Stomach smooth muscle (tissue), 2 donors: ENCODE data around the gene RBMS3.

Experiments used
- H3K27ac ChIP-seq: one replicate; pipeline ENCODE4 v1.7.0; 2013; ENCODE audit warnings: mild to moderate bottlenecking, low read length, inconsistent platforms
- H3K27me3 ChIP-seq, 2 donors: one replicate each; pipeline ENCODE4 v1.7.0; 2013; ENCODE audit warnings: low read length in 2 of 2; ENCODE audit not compliant: insufficient read depth in 2 of 2, control insufficient read depth in 1 of 2
- H3K36me3 ChIP-seq, 2 donors: one replicate each; pipeline ENCODE4 v1.7.0; 2013; ENCODE audit warnings: low read length in 2 of 2; ENCODE audit not compliant: control insufficient read depth in 2 of 2, insufficient read depth in 2 of 2
- H3K4me1 ChIP-seq: one replicate; pipeline ENCODE4 v1.7.0; 2013; ENCODE audit warnings: low read length; ENCODE audit not compliant: control insufficient read depth, insufficient read depth
- H3K4me3 ChIP-seq, 2 donors: one replicate each; pipeline ENCODE4 v1.7.0; 2013; ENCODE audit warnings: low read length in 2 of 2
- H3K9ac ChIP-seq, 2 donors: one replicate each; pipeline ENCODE4 v1.7.0; 2013; ENCODE audit warnings: low read length in 2 of 2, mild to moderate bottlenecking in 1 of 2
- H3K9me3 ChIP-seq, 2 donors: one replicate each; pipeline ENCODE4 v1.7.0; 2013; ENCODE audit warnings: low read length in 2 of 2; ENCODE audit not compliant: control insufficient read depth in 2 of 2
- donor health status: healthy.
- donor health status: Pancreatic carcinoma.

Gene RBMS3

DNA sequence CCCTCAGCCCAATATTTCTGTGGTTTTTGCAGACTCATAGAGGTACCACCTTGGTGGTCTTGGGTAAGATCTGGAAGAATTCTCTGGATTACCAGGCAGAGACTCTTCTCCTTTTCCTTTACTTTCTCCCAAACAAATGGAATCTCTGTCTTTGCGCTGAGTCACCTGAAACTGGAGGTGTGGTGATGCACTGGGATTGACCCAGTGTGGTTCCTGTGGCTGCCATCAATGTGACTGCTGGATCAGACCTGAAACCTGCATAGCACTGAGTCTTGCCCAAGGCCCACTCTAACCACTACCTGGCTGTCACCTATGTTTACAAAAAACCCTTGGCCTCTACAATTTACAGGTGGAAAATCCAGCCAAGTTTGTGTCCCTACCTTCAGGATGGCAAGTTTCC is 295.3 kb downstream of the RBMS3 start:
- Histone ChIP-seq H3K9me3 (no peaks in the 10 kb centered on the region), H3K27me3 (no peaks in the 10 kb centered on the region), H3K9ac (no peak overlapping the region), H3K4me3 (no peak overlapping the region), H3K4me1 (peaks cover 3% of the 10 kb centered on the region), H3K27ac (no peak overlapping the region), H3K36me3 (no peaks in the 10 kb centered on the region)

DNA sequence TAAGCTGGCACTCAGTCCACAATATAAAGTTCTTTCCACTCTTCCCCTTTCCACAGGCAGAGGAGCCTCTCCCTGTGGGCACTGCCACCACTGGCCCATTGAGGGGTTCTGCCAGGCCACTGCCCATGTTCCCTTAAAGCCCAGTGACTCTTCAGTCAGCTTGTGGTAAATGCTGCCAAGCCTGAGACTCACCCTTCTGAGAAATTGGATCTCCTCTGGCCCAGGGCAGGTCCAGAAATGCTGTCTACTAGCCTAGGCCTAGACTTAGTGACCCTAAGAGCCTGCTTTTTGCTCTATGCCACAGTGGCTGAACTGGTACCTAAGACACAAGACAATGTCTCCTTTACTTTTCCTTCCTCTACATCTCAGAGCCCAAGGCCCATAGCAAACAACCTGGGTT is 295.8 kb downstream of the RBMS3 start:
- Histone ChIP-seq H3K9me3 (no peaks in the 10 kb centered on the region), H3K36me3 (no peaks in the 10 kb centered on the region), H3K4me3 (no peak overlapping the region), H3K4me1 (peaks cover 3% of the 10 kb centered on the region), H3K27ac (no peak overlapping the region), H3K27me3 (no peaks in the 10 kb centered on the region), H3K9ac (no peak overlapping the region)

DNA sequence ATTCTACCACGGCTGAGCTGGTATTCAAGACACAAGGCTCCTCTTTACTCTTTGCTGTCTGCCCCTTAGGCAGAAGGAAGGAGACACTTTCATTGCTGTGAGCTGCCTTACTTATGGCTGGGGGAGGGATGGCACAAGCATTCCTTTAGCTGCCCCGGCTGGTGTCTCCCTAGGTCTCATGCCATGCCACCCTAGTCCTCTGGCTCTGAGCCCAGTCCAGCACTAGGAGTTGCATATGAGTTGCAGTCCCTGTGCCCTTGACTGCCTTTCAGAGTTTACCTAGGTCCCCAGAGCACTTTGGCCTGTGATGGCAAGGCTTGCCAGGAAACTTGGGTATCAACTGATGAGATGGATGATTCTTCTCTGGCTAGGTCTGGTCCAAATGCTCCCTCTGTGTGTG is 296.4 kb downstream of the RBMS3 start:
- Histone ChIP-seq H3K27ac (no peak overlapping the region), H3K4me3 (no peak overlapping the region), H3K4me1 (peaks cover 3% of the 10 kb centered on the region), H3K27me3 (no peaks in the 10 kb centered on the region), H3K9me3 (no peaks in the 10 kb centered on the region), H3K9ac (no peak overlapping the region), H3K36me3 (no peaks in the 10 kb centered on the region)

DNA sequence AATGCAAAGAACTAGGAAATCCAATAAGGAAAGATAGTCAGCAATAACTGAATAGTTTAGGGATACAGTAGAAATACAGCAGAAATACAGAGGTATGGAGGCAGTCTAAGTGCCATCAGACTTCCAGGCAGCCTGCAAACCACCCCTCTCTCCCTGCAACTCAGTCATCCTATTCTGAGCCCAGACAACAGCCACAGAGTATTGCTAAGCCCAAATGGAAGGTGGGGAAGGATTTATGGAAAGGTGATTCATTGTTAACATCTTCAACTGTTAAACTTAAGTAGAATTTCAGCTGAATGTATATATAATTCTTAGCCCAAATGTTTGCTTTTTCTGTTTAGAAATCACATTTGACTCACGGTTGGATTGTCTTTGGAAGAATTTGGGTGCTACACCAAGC is 300.4 kb downstream of the RBMS3 start:
- Histone ChIP-seq H3K27me3 (no peaks in the 10 kb centered on the region), H3K9ac (no peak overlapping the region), H3K4me3 (no peak overlapping the region), H3K9me3 (no peaks in the 10 kb centered on the region), H3K4me1 (peaks cover 3% of the 10 kb centered on the region), H3K36me3 (no peaks in the 10 kb centered on the region), H3K27ac (no peak overlapping the region)

DNA sequence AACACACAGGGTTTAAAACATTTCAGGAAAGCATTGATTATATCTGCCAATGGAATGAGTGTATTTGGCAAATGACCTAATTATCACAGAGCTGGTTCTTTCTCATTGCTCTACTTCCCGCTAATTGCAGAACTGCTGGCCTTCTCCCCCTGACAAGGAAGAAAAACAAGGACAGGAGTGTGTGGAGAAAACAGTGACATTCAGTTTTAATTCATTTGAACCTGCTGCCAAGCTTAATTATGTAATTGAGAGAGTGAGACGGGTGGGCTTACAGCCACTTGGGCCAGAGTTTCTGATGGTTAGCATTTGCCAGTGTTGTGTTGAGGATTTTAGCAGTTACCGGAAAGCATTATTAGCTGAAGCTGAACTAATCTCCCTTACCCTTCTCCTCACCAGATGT is 301.4 kb downstream of the RBMS3 start:
- no peaks in the 10 kb centered on the region for H3K36me3 ChIP-seq
- H3K9ac ChIP-seq = no peak overlapping the region
- no peaks in the 10 kb centered on the region for H3K9me3 ChIP-seq
- no peaks in the 10 kb centered on the region for H3K27me3 ChIP-seq
- H3K4me3 ChIP-seq = no peak overlapping the region
- no peak overlapping the region for H3K27ac ChIP-seq
- H3K4me1 ChIP-seq = peaks cover 1% of the 10 kb centered on the region

DNA sequence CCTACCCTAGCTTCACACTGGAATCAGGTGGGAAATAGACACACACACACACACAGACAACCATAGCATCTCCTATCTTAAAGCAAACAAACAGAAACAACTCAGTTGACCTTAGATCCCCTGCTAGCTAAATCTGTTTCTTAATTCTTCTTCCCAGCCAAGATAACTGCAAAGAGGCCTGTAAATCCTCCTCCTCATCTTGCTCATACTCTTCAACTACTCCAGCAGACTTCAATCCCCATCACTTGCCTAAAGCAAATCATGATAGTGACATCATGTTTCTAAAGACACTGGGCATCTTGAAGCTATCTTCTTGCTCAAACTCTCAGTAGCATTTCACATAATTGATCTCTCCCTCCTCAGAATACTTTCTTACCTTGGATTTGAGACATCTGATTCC is 303.0 kb downstream of the RBMS3 start:
- no peaks in the 10 kb centered on the region for H3K36me3 ChIP-seq

DNA sequence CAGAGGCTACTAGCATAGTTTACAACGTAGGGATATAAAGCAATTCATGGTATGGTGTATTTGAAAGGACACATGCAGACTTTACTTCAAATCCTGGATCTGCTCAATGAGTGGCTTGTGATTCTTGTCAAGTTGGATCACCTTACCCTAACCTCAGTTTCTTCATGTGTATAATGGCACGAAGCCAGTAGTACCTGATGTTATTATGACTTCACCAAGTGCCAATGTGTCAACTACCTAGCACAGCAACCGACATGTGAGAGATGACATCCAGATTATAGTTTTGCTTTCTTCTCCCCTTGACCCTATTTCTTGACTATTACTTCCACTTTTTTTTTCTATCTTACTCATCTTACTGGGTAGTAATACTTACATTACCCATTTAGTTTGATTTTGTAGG is 304.5 kb downstream of the RBMS3 start:
- Histone ChIP-seq H3K4me1 (no peaks in the 10 kb centered on the region), H3K27ac (no peak overlapping the region), H3K4me3 (no peak overlapping the region), H3K27me3 (no peaks in the 10 kb centered on the region), H3K9ac (no peak overlapping the region), H3K36me3 (no peaks in the 10 kb centered on the region), H3K9me3 (no peaks in the 10 kb centered on the region)

More for the DNA sequence above, 303.0 kb downstream of the RBMS3 start:
- no peak overlapping the region for H3K9ac ChIP-seq
- H3K27me3 ChIP-seq = no peaks in the 10 kb centered on the region
- H3K9me3 ChIP-seq = no peaks in the 10 kb centered on the region
- H3K27ac ChIP-seq = no peak overlapping the region
- no peak overlapping the region for H3K4me3 ChIP-seq
- H3K4me1 ChIP-seq = no peaks in the 10 kb centered on the region

DNA sequence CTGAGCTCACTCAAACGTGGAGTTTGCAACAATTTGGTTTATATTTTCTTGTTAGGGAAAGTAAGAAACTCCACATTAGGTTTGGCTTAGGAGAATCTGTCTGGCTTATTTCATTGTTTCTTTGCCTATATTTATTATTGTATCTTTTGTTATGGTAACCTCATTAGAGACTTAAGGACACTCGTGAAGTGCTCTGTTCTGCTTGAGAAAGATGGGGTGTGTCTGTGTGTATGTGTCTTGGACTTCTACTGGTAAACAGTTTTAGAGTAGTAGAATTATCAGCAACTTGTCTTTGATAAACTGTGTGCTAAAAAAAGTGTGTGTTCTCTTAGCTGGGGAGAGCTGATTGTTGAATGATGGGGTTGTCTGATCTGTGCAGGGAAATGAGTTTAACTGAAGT is 306.5 kb downstream of the RBMS3 start:
- H3K9me3 ChIP-seq = no peaks in the 10 kb centered on the region
- no peaks in the 10 kb centered on the region for H3K27me3 ChIP-seq
- no peak overlapping the region for H3K4me3 ChIP-seq
- no peak overlapping the region for H3K9ac ChIP-seq
- no peaks in the 10 kb centered on the region for H3K36me3 ChIP-seq
- no peak overlapping the region for H3K27ac ChIP-seq
- no peaks in the 10 kb centered on the region for H3K4me1 ChIP-seq

DNA sequence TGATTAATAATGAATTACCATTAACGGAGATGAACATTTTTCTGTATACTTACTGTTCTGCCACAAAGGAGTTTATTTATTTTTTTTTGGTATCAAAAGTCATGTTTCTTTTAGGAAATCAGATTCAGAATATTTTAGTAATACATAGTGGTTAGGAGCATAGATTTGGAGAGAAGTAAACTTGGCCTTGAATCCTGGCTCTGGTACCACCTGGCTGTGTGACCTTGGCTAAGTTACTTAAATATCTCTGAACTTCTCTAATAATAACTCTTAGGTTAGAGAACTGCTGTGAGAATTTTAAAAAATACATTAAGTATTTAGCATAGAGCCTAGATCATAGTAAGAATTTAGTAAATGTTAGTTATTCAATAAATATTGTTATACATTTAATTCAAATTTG is 309.1 kb downstream of the RBMS3 start:
- no peaks in the 10 kb centered on the region for H3K27me3 ChIP-seq
- no peaks in the 10 kb centered on the region for H3K36me3 ChIP-seq
- no peak overlapping the region for H3K27ac ChIP-seq
- H3K9ac ChIP-seq = no peak overlapping the region
- no peak overlapping the region for H3K4me3 ChIP-seq
- H3K9me3 ChIP-seq = no peaks in the 10 kb centered on the region
- H3K4me1 ChIP-seq = no peaks in the 10 kb centered on the region

DNA sequence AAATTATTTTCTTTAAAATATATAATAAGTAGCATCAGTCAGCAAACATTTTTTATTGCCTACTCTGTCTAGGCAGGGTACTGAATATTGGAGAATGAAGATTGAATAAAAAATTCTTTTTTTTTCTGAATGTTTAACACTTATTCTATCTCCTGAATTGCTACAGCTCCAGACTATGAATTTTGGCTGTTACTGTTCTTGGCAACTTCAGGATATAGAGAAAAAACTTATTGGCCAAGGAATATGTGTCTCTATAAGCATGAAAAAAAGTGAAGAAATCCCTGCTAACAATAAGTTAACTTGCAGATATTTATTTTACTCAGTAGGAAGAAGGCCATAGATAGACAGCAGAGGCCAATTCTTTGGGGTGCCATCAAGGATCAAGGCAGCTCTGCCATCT is 309.6 kb downstream of the RBMS3 start:
- Histone ChIP-seq H3K9me3 (no peaks in the 10 kb centered on the region), H3K9ac (no peak overlapping the region), H3K27ac (no peak overlapping the region), H3K4me3 (no peak overlapping the region), H3K4me1 (no peaks in the 10 kb centered on the region), H3K36me3 (no peaks in the 10 kb centered on the region), H3K27me3 (no peaks in the 10 kb centered on the region)

DNA sequence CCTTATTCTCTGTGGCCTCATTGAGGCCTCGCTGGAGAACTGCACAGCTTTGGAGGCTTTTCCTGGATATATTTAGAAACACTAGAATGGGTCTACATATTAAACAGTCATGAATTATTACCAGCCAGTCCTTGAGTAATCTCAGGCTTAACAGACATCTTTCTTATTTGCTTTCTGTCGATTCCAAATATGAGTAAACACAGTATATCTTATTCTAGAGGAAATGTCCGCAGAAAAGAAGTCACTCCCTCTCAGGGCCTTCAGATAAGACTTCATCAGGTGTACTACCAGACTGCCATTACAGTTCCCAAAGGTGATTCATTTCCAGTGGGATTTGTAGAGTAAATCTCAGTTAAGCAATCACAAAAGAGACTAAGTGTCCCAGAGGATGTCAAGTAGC is 310.7 kb downstream of the RBMS3 start:
- no peak overlapping the region for H3K27ac ChIP-seq
- H3K27me3 ChIP-seq = no peaks in the 10 kb centered on the region
- H3K9me3 ChIP-seq = no peaks in the 10 kb centered on the region
- no peaks in the 10 kb centered on the region for H3K36me3 ChIP-seq
- H3K4me3 ChIP-seq = no peak overlapping the region
- H3K9ac ChIP-seq = no peak overlapping the region
- H3K4me1 ChIP-seq = no peaks in the 10 kb centered on the region

DNA sequence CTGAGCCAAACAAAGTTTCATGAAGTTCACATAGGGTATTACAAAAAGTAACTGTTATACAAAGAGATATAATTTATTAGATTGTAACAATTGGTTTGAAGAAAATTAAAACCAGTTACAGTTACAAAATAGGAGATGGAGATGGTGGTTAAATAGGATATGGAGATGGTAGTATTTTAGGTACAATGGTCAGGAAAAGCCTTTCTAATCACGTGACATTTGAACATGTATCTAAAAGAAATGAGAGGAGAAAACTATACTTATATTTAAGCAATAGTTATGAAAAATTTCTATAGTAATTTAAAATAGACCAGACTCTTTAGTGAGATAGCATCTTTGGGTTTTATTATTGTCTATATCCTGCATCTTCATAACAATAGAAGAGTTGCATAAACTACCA is 312.9 kb downstream of the RBMS3 start:
- H3K36me3 ChIP-seq = no peaks in the 10 kb centered on the region
- H3K4me1 ChIP-seq = no peaks in the 10 kb centered on the region
- H3K27ac ChIP-seq = no peak overlapping the region
- H3K9me3 ChIP-seq = no peaks in the 10 kb centered on the region
- H3K27me3 ChIP-seq = no peaks in the 10 kb centered on the region
- H3K4me3 ChIP-seq = no peak overlapping the region
- H3K9ac ChIP-seq = no peak overlapping the region
